Mucosa of rectum (tissue), 2 donors: ENCODE results near the gene CAMKK1.

Experiments
- H3K27ac ChIP-seq, 2 donors: one replicate each; pipeline ENCODE4 v1.7.0; 2013; ENCODE audit warnings: inconsistent platforms in 2 of 2, low read depth in 2 of 2, low read length in 2 of 2
- H3K27me3 ChIP-seq, 2 donors: one replicate each; pipeline ENCODE4 v1.7.0; 2013; ENCODE audit warnings: low read length in 2 of 2; ENCODE audit not compliant: control insufficient read depth in 2 of 2, insufficient read depth in 2 of 2
- H3K36me3 ChIP-seq, 2 donors: one replicate each; pipeline ENCODE4 v1.7.0; 2013; ENCODE audit warnings: low read length in 2 of 2; ENCODE audit not compliant: control insufficient read depth in 2 of 2, insufficient read depth in 2 of 2
- H3K4me1 ChIP-seq, 2 donors: one replicate each; pipeline ENCODE4 v1.7.0; 2013; ENCODE audit warnings: low read length in 2 of 2, mild to moderate bottlenecking in 1 of 2; ENCODE audit not compliant: control insufficient read depth in 2 of 2, insufficient read depth in 2 of 2
- H3K4me3 ChIP-seq, 2 donors: one replicate each; pipeline ENCODE4 v1.7.0; 2013; ENCODE audit warnings: low read length in 2 of 2
- H3K9ac ChIP-seq, 2 donors: one replicate each; pipeline ENCODE4 v1.7.0; 2013; ENCODE audit warnings: low read length in 2 of 2, low read depth in 1 of 2, mild to moderate bottlenecking in 1 of 2
- H3K9me3 ChIP-seq, 2 donors: one replicate each; pipeline ENCODE4 v1.7.0; 2013; ENCODE audit warnings: low read length in 2 of 2; ENCODE audit not compliant: control insufficient read depth in 2 of 2
- donor health status: healthy.
- donor health status: Normal muscosa, but diverticular disease.

The CAMKK1 gene

DNA sequence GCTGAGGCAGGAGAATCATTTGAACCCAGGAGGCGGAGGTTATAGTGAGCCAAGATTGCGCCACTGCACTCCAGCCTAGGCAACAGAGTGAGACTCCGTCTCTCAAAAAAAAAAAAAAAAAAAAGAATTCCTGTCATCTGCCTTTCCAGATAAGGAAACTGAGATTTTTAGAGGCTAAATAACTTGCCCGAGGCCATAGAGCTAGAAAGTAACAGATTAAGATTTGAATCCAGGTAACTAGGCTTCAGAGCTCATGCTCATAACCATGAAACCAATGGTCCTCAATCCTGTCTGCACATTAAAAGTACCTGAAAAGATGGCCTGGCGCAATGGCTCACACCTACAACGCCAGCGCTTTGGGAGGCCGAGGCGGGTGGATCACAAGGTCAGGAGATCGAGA lies 56.3 kb downstream of the CAMKK1 start:
- H3K4me1 ChIP-seq, result peaks cover 14 to 16% of the 10 kb centered on the region in 2 donors
- H3K36me3 ChIP-seq, result peaks cover 35 to 51% of the 10 kb centered on the region in 2 donors
- no peaks in the 10 kb centered on the region for H3K9me3 ChIP-seq
- no peak overlapping the region for H3K27ac ChIP-seq
- H3K27me3 ChIP-seq, result no peaks in the 10 kb centered on the region
- H3K4me3 ChIP-seq, result no peak overlapping the region
- no peak overlapping the region for H3K9ac ChIP-seq

DNA sequence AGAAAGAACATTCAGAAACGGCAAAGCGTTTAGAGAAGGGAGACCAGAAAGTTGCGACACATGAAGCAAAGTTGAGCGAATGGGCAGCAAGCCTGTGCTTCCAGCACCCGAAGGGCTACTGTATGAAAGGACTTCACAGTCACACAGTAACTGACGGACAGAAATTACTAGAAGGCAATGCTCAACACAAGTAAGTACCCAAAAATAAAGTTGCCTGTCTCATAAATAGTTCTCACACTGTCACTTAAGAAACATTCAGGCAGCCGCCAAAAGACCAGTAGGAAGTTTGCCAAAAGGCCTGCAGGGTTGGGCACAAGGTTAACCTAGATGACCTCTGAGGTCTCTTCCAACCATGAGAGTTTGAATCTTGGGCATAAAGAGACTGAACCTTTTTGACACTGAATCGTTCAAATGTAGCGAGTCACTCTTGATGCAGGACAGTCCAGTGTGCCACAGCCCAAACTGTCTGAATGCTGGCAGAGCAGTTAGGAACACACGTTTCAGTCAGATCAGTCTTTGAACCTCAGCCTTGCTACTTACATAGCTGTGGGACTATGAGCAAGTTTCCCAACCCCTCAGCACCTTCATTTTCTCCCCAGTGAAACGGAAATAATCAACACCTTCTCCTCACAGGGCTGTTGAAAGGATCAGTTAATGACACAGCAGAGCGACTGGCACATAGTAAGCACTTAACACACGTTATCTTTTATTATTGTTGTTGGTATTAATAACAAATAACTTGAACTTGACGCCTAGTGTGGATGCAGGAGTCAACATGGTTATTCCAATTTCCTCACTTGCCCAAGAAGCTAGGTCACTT lies 57.2 kb downstream of the CAMKK1 start:
- H3K4me3 ChIP-seq, result no peak overlapping the region
- peaks cover 35 to 48% of the 10 kb centered on the region in 2 donors for H3K36me3 ChIP-seq
- no peak overlapping the region for H3K27ac ChIP-seq
- H3K9ac ChIP-seq, result no peak overlapping the region
- peaks cover 14 to 16% of the 10 kb centered on the region in 2 donors for H3K4me1 ChIP-seq
- H3K27me3 ChIP-seq, result no peaks in the 10 kb centered on the region
- no peaks in the 10 kb centered on the region for H3K9me3 ChIP-seq

DNA sequence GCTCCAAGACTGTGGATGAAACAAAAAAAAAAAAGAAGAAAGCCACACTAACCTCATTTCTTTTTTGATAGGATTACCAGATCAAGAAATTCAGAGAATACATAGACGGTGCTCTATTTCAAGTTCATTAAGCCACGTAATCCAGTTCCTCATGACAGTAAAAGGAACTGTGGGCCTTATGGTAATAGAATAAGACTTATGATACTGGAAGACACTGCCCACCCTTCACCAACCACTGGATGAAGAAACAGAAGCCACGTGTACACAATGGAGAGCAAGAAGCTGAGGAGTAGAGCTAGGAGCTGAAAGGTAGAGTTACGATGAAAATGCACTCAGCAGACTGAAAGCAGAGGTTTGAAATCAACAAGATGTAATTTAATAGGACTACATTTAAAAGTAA lies 58.0 kb downstream of the CAMKK1 start:
- Histone ChIP-seq H3K36me3 (peaks cover 26 to 47% of the 10 kb centered on the region in 2 donors), H3K4me1 (peaks cover 14 to 16% of the 10 kb centered on the region in 2 donors), H3K9me3 (no peaks in the 10 kb centered on the region), H3K27ac (no peak overlapping the region), H3K4me3 (no peak overlapping the region), H3K27me3 (no peaks in the 10 kb centered on the region), H3K9ac (no peak overlapping the region)

- H3K4me1 ChIP-seq, result peaks cover 0 to 3% of the 10 kb centered on the region in 2 donors
- H3K9ac ChIP-seq, result no peak overlapping the region
- no peaks in the 10 kb centered on the region for H3K27me3 ChIP-seq
- no peaks in the 10 kb centered on the region for H3K9me3 ChIP-seq
- H3K4me3 ChIP-seq, result no peak overlapping the region
- peak overlapping the region in 1 of 2 donors; percentile 32 for H3K27ac ChIP-seq
- peaks cover 30 to 42% of the 10 kb centered on the region in 2 donors for H3K36me3 ChIP-seq
Measured at GRCh38 chr17:3828852-3829232, 64.0 kb downstream of the CAMKK1 start.

DNA sequence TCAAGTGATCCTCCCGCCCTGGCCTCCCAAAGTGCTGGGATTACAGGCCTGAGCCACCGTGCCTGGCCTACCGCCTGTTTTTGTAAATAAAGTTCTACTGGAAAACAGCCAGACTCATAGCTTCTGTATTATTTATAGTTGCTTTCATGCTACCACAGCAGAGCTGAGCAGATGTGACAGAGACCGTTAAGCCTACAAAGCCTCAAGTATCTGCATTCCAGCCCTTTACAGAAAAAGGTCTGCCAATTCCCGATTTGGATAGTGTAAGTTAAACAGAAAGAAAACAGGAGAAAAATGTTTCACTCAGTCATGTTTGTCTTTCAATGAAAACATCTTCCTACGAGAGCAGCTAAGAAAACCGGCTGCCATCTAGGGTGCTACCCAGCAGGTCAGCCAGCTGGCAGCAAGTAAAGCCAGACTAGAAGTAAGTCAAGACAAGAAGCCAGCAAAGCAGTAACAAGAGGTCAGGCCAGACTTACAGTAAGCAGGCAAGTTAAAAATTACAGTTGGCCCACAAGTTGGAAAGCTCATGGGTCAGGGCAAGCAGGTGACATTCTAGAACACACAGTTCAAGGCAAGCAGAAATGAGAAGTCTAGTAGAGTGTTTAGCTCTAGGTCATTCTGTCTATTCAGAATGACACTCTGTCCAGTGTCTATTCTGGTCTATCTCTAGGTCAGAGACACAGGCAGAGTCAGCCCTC lies 64.6 kb downstream of the CAMKK1 start:
- Histone ChIP-seq H3K9me3 (no peaks in the 10 kb centered on the region), H3K4me1 (peaks cover 0 to 3% of the 10 kb centered on the region in 2 donors), H3K27me3 (no peaks in the 10 kb centered on the region), H3K9ac (no peak overlapping the region), H3K36me3 (peaks cover 28 to 45% of the 10 kb centered on the region in 2 donors), H3K4me3 (no peak overlapping the region), H3K27ac (peak overlapping the region in 1 of 2 donors; percentile 32)

GRCh38 chr17:3827124-3827773 lies 65.6 kb downstream of the CAMKK1 start:
- H3K9me3 ChIP-seq, result no peaks in the 10 kb centered on the region
- H3K4me1 ChIP-seq, result peaks cover 0 to 3% of the 10 kb centered on the region in 2 donors
- no peaks in the 10 kb centered on the region for H3K27me3 ChIP-seq
- no peak overlapping the region for H3K4me3 ChIP-seq
- H3K36me3 ChIP-seq, result peaks cover 34 to 46% of the 10 kb centered on the region in 2 donors
- no peak overlapping the region for H3K9ac ChIP-seq
- no peak overlapping the region for H3K27ac ChIP-seq

GRCh38 chr17:3826191-3826590 lies 66.7 kb downstream of the CAMKK1 start:
- Histone ChIP-seq H3K9me3 (no peaks in the 10 kb centered on the region), H3K4me3 (no peak overlapping the region), H3K4me1 (peaks cover 0 to 3% of the 10 kb centered on the region in 2 donors), H3K27ac (no peak overlapping the region), H3K9ac (no peak overlapping the region), H3K27me3 (no peaks in the 10 kb centered on the region), H3K36me3 (peaks cover 42 to 55% of the 10 kb centered on the region in 2 donors)

- no peaks in the 10 kb centered on the region for H3K9me3 ChIP-seq
- no peaks in the 10 kb centered on the region for H3K27me3 ChIP-seq
- H3K27ac ChIP-seq, result no peak overlapping the region
- peaks cover 50 to 71% of the 10 kb centered on the region in 2 donors for H3K36me3 ChIP-seq
- no peak overlapping the region for H3K9ac ChIP-seq
- H3K4me3 ChIP-seq, result no peak overlapping the region
- no peaks in the 10 kb centered on the region for H3K4me1 ChIP-seq
Measured at GRCh38 chr17:3821101-3821500, 71.8 kb downstream of the CAMKK1 start.

- Histone ChIP-seq H3K4me1 (no peaks in the 10 kb centered on the region), H3K27me3 (no peaks in the 10 kb centered on the region), H3K36me3 (peaks cover 55 to 76% of the 10 kb centered on the region in 2 donors), H3K4me3 (no peak overlapping the region), H3K27ac (no peak overlapping the region), H3K9ac (no peak overlapping the region), H3K9me3 (no peaks in the 10 kb centered on the region)
Measured at GRCh38 chr17:3818786-3819185, 74.1 kb downstream of the CAMKK1 start.
